ENCODE data around the gene GNAZ. TPM values are rescaled to one million over a fixed set of nuclear protein-coding genes. Genes with fewer than 3 reads are reported as not detected.

GNAZ gene
- total RNA-seq, 1 experiment from 2014 or later = 1.2 TPM

- H3K9me2 ChIP-seq (ENCODE audit: insufficient read depth) = no peaks in the 10 kb centered on the region
- no peak overlapping the region for H3K4me3 ChIP-seq
- H3F3A ChIP-seq (ENCODE audit: insufficient read depth, low read depth) = no peaks in the 10 kb centered on the region
- POLR2A ChIA-PET (ENCODE audit: unreplicated experiment) = no interaction called here
- TF ChIP-seq EZH2 (IDR thresholded peaks at IDR 0.05; ENCODE audit: low read depth) (no peak), CTCF (conservative IDR thresholded peaks at IDR 0.05) (peak; percentile 81)
- no peaks in the 10 kb centered on the region for H3K4me1 ChIP-seq (replicated peaks; ENCODE audit: insufficient read depth)
- H4K20me1 ChIP-seq (ENCODE audit: insufficient read depth) = no peaks in the 10 kb centered on the region
- no peak overlapping the region for H2AFZ ChIP-seq
- H3K9me3 ChIP-seq (ENCODE audit: insufficient read depth, low read depth) = no peaks in the 10 kb centered on the region
- BruUV-seq (replicated peaks) = no TSS peak
- no peaks in the 10 kb centered on the region for H3K36me3 ChIP-seq (ENCODE audit: low read depth)
- intact Hi-C loops (cut with micrococcal nuclease; ENCODE audit: unreplicated experiment) = loop anchor here (1.0 to 10.0 kb wide), 3 partner anchors 169 to 544 kb away; no protein-coding TSS in a partner anchor
- H3K27me3 ChIP-seq (ENCODE audit: insufficient read depth, low read depth) = peaks cover 26% of the 10 kb centered on the region
- H3K79me2 ChIP-seq (ENCODE audit: low read depth) = no peaks in the 10 kb centered on the region
- CTCF ChIA-PET = no interaction called here
- no peak overlapping the region for H3K27ac ChIP-seq
- no peak overlapping the region for H3K4me2 ChIP-seq
- peak in 1 of 2 experiments; percentile 53 for DNase-seq
These were observed 58.2 kb downstream of the GNAZ start for GRCh38 chr22:23128269-23129108.

GRCh38 chr22:23129149-23129548, 58.8 kb downstream of the GNAZ start:
- intact Hi-C loops (cut with micrococcal nuclease; ENCODE audit: unreplicated experiment) = loop anchor here (5.0 to 10.0 kb wide), 2 partner anchors 258 to 544 kb away; no protein-coding TSS in a partner anchor
- Histone ChIP-seq H3F3A (ENCODE audit: insufficient read depth, low read depth) (no peaks in the 10 kb centered on the region), H3K4me3 (no peak overlapping the region), H3K4me2 (no peak overlapping the region), H3K9me3 (ENCODE audit: insufficient read depth, low read depth) (no peaks in the 10 kb centered on the region), H3K4me1 (replicated peaks; ENCODE audit: insufficient read depth) (no peaks in the 10 kb centered on the region), H3K27me3 (ENCODE audit: insufficient read depth, low read depth) (peaks cover 21% of the 10 kb centered on the region), H3K27ac (no peak overlapping the region), H2AFZ (no peak overlapping the region), H3K9me2 (ENCODE audit: insufficient read depth) (no peaks in the 10 kb centered on the region), H3K79me2 (ENCODE audit: low read depth) (no peaks in the 10 kb centered on the region), H4K20me1 (ENCODE audit: insufficient read depth) (no peaks in the 10 kb centered on the region), H3K36me3 (ENCODE audit: low read depth) (no peaks in the 10 kb centered on the region)
- no TSS peak for BruUV-seq (replicated peaks)
- TF ChIP-seq CTCF (conservative IDR thresholded peaks at IDR 0.05) = no peak
- no peak for TF ChIP-seq EZH2 (IDR thresholded peaks at IDR 0.05; ENCODE audit: low read depth)
- POLR2A ChIA-PET (ENCODE audit: unreplicated experiment) = no interaction called here
- CTCF ChIA-PET = no interaction called here
- no peak for DNase-seq

GRCh38 chr22:23130697-23131096, 60.4 kb downstream of the GNAZ start:
- Histone ChIP-seq H3K27me3 (ENCODE audit: insufficient read depth, low read depth) (peaks cover 15% of the 10 kb centered on the region), H2AFZ (no peak overlapping the region), H3K4me1 (replicated peaks; ENCODE audit: insufficient read depth) (no peaks in the 10 kb centered on the region), H3K9me2 (ENCODE audit: insufficient read depth) (no peaks in the 10 kb centered on the region), H3K9me3 (ENCODE audit: insufficient read depth, low read depth) (no peaks in the 10 kb centered on the region), H3K36me3 (ENCODE audit: low read depth) (no peaks in the 10 kb centered on the region), H3K27ac (no peak overlapping the region), H3F3A (ENCODE audit: insufficient read depth, low read depth) (no peaks in the 10 kb centered on the region), H3K4me3 (no peak overlapping the region), H3K4me2 (no peak overlapping the region), H4K20me1 (ENCODE audit: insufficient read depth) (no peaks in the 10 kb centered on the region), H3K79me2 (ENCODE audit: low read depth) (no peaks in the 10 kb centered on the region)
- POLR2A ChIA-PET (ENCODE audit: unreplicated experiment) = no interaction called here
- intact Hi-C loops (cut with micrococcal nuclease; ENCODE audit: unreplicated experiment) = no loop called here
- CTCF ChIA-PET = interaction anchor here (0.6 kb wide), 1 partner anchor 176 kb away, joined by 4 read pairs; no protein-coding TSS in a partner anchor
- no TSS peak for BruUV-seq (replicated peaks)
- TF ChIP-seq CTCF (conservative IDR thresholded peaks at IDR 0.05) (no peak), EZH2 (IDR thresholded peaks at IDR 0.05; ENCODE audit: low read depth) (no peak)
- no peak for DNase-seq
